Left hindlimb (tissue), 1 donor: ENCODE measurements around the gene LPO.

Source experiments
- DNase-seq: peaks from one replicate; pipeline ENCODE4 v3.0.0-alpha.2; 2018

The LPO gene

GRCh38 chr17:58238147-58238634, at the start of gene LPO:
Gene LPO (plus strand): TSS chr17:58238584. CDS start chr17:58242980, 4,396 bp downstream.
- no peak for DNase-seq

- peak; percentile 63 for DNase-seq
Observed at GRCh38 chr17:58189436-58190146, 48.8 kb upstream of the LPO start.

GRCh38 chr17:58191241-58191896, 47.0 kb upstream of the LPO start:
- DNase-seq: no peak

GRCh38 chr17:58192612-58193011, 45.8 kb upstream of the LPO start, which contains the start of gene EPX:
Gene EPX (plus strand): TSS chr17:58192726. CDS start chr17:58192847, 121 bp downstream.
- DNase-seq: no peak

- DNase-seq: no peak
Observed at GRCh38 chr17:58193641-58194255, 44.6 kb upstream of the LPO start.

GRCh38 chr17:58195518-58196123, 42.8 kb upstream of the LPO start:
- no peak for DNase-seq

GRCh38 chr17:58196610-58197009, 41.8 kb upstream of the LPO start:
- DNase-seq: no peak

GRCh38 chr17:58200024-58200633, 38.3 kb upstream of the LPO start:
- DNase-seq: no peak

GRCh38 chr17:58202859-58203258, 35.5 kb upstream of the LPO start:
- no peak for DNase-seq

- no peak for DNase-seq
Observed at GRCh38 chr17:58204796-58205195, 33.6 kb upstream of the LPO start.

- no peak for DNase-seq
Observed at GRCh38 chr17:58205936-58206335, 32.4 kb upstream of the LPO start.

GRCh38 chr17:58207451-58207850, 30.9 kb upstream of the LPO start:
- DNase-seq: no peak

- no peak for DNase-seq
Observed at GRCh38 chr17:58208344-58208743, 30.0 kb upstream of the LPO start.

- DNase-seq: no peak
Observed at GRCh38 chr17:58210922-58211321, 27.5 kb upstream of the LPO start.

- DNase-seq: no peak
Observed at GRCh38 chr17:58215685-58216084, 22.7 kb upstream of the LPO start.

- no peak for DNase-seq
Observed at GRCh38 chr17:58217766-58218165, 20.6 kb upstream of the LPO start.

GRCh38 chr17:58219007-58219788, 19.2 kb upstream of the LPO start, which contains the start of gene MKS1:
Gene MKS1 (minus strand): TSS chr17:58219255. CDS start chr17:58219230, 25 bp downstream.
- DNase-seq: peak; percentile 96

GRCh38 chr17:58219789-58220183, 18.6 kb upstream of the LPO start:
- no peak for DNase-seq

GRCh38 chr17:58224315-58224714, 14.1 kb upstream of the LPO start:
- DNase-seq: no peak

- DNase-seq: no peak
Observed at GRCh38 chr17:58227733-58228132, 10.7 kb upstream of the LPO start.

- DNase-seq: no peak
Observed at GRCh38 chr17:58228679-58229078, 9.7 kb upstream of the LPO start.

GRCh38 chr17:58229384-58229783, 9.0 kb upstream of the LPO start:
- DNase-seq: no peak
